K562 (cell line): Measurements from ENCODE around the gene MT4. TPM values are rescaled to one million over a fixed set of nuclear protein-coding genes. Genes with fewer than 3 reads are reported as not detected.

Experiments
- ATAC-seq: fragments of 200-7000 bp; cut with Tn5 transposase; 3 replicates; pipeline ENCODE4 v1.9.1; 2020; ENCODE audit warnings: moderate library complexity
- BruUV-seq: library from RNA; stranded (reverse); fragments of 400-500 nt; replicated peaks from 2 replicates; lab custom pipeline; 2021; lab: Mats Ljungman, UMichigan
- CTCF ChIA-PET: fragments of 300-600 bp; formaldehyde crosslinking; extraction: SDS; loops from one replicate; lab custom pipeline; 2021; ENCODE audit warnings: low intra/inter-chr PET ratio; lab: Yijun Ruan, JAX
- POLR2A ChIA-PET: fragments of 300-600, 350-650 bp; sonication (Branson Sonifier 250); formaldehyde crosslinking; extraction: SDS; loops from one replicate; lab custom pipeline; 2021; ENCODE audit warnings: antibody characterized with exemption, inconsistent platforms; lab: Yijun Ruan, JAX
- DNase-seq, 4 experiments: peaks; one replicate each; pipeline versions ENCODE4 v3.0.0 to v3.0.0-alpha.2; 2011 to 2018; ENCODE audit warnings: low spot score in 3 of 4, mixed read lengths in 3 of 4; ENCODE audit errors: extremely low read depth in 1 of 4
- FAIRE-seq: peaks from 2 replicates; lab custom pipeline; 2011; peaks lifted over from hg19 to GRCh38; lab: Jason Lieb, UNC
- H2AFZ ChIP-seq: 2 replicates; pipeline ENCODE4 v1.6.0; 2011; ENCODE audit warnings: low read depth, low read length, control low read depth, inconsistent platforms
- H3K27ac ChIP-seq: fragments of 200-600 bp; 3 replicates; pipeline ENCODE4 v1.8.0; 2011; ENCODE audit warnings: low read depth, mild to moderate bottlenecking, control low read depth, inconsistent platforms, low read length, moderate library complexity, mixed read lengths; ENCODE audit errors: extremely low read depth
- H3K27me3 ChIP-seq, 2 experiments: fragments of 300-600 bp in 1 of 2; 2 replicates in 1 of 2; 3 replicates in 1 of 2; pipeline versions ENCODE4 v1.6.0 to v1.8.0; 2011; ENCODE audit warnings: inconsistent platforms in 2 of 2, low read length in 2 of 2, mild to moderate bottlenecking in 1 of 2, mixed read lengths in 1 of 2, moderate library complexity in 1 of 2; ENCODE audit not compliant: control insufficient read depth in 2 of 2, insufficient read depth in 2 of 2
- H3K36me3 ChIP-seq: fragments of 300-600 bp; 3 replicates; pipeline ENCODE4 v1.8.0; 2011; ENCODE audit warnings: mild to moderate bottlenecking, low read length, inconsistent platforms; ENCODE audit not compliant: control insufficient read depth, insufficient read depth
- H3K4me1 ChIP-seq, 2 experiments: fragments of 200-600 bp in 1 of 2; replicated peaks in 1 of 2; 2 replicates in 1 of 2; 3 replicates in 1 of 2; pipeline versions ENCODE4 v1.5.1 to v1.8.0; 2011; ENCODE audit warnings: inconsistent platforms in 2 of 2, low read length in 2 of 2, mild to moderate bottlenecking in 1 of 2, mixed read lengths in 1 of 2, moderate library complexity in 1 of 2; ENCODE audit not compliant: control insufficient read depth in 2 of 2, insufficient read depth in 2 of 2
- H3K4me2 ChIP-seq: 2 replicates; pipeline ENCODE4 v1.6.1; 2011; ENCODE audit warnings: low read length, control low read depth, inconsistent platforms, mixed read lengths; ENCODE audit not compliant: insufficient read depth
- H3K4me3 ChIP-seq: fragments of 200-600 bp; sonication (generic), shearing (Covaris generic); 2 replicates; pipeline ENCODE4 v1.5.1; 2016; ENCODE audit warnings: control low read depth, inconsistent platforms
- H3K79me2 ChIP-seq: fragments of 200-600 bp; 3 replicates; pipeline ENCODE4 v1.8.0; 2011; ENCODE audit warnings: low read length, inconsistent platforms; ENCODE audit not compliant: control insufficient read depth, insufficient read depth
- H3K9ac ChIP-seq, 2 experiments: 2 replicates each; pipeline versions ENCODE4 v1.6.0 to v1.6.1; 2011; ENCODE audit warnings: low read depth in 2 of 2, low read length in 2 of 2, control low read depth in 1 of 2, inconsistent platforms in 1 of 2, mild to moderate bottlenecking in 1 of 2, mixed read lengths in 1 of 2; ENCODE audit not compliant: insufficient read depth in 1 of 2
- H3K9me1 ChIP-seq: one replicate; pipeline ENCODE4 v1.6.0; 2011; ENCODE audit warnings: inconsistent platforms, mild to moderate bottlenecking, low read length, moderate library complexity; ENCODE audit not compliant: control insufficient read depth, insufficient read depth
- H3K9me3 ChIP-seq: replicated peaks from 2 replicates; pipeline ENCODE4 v1.5.1; 2011; ENCODE audit warnings: low read depth, low read length, inconsistent platforms; ENCODE audit not compliant: control insufficient read depth, insufficient read depth
- H4K20me1 ChIP-seq: replicated peaks from 2 replicates; pipeline ENCODE4 v1.6.1; 2011; ENCODE audit warnings: low read length, inconsistent platforms, mixed read lengths; ENCODE audit not compliant: control insufficient read depth, insufficient read depth
- KAT7 ChIP-seq: sonication (generic); formaldehyde crosslinking; IDR thresholded peaks from 2 replicates; pipeline ENCODE4 v1.8.0; 2022; ENCODE audit warnings: missing genetic modification reagents, mild to moderate bottlenecking, borderline replicate concordance
- KLF13 ChIP-seq: fragments of 450-650 bp; IDR thresholded peaks from 2 replicates; pipeline ENCODE4 v1.6.1; 2016; ENCODE audit warnings: missing genetic modification characterization, low read depth, mild to moderate bottlenecking, missing compliant biosample characterization, moderate library complexity, borderline replicate concordance
- NR2F6 ChIP-seq: fragments of 450-650 bp; formaldehyde crosslinking; IDR thresholded peaks from 2 replicates; pipeline ENCODE4 v1.4.0; 2020; ENCODE audit warnings: mild to moderate bottlenecking
- SETDB1 ChIP-seq: IDR thresholded peaks from one replicate; pipeline ENCODE4 v1.6.1; 2012; ENCODE audit warnings: low read length, control low read depth, inconsistent platforms
- STAT5A ChIP-seq: IDR thresholded peaks from 2 replicates; pipeline ENCODE4 v1.6.1; 2012; ENCODE audit warnings: low read length, inconsistent platforms, borderline replicate concordance
- TSC22D4 ChIP-seq: fragments of 450-650 bp; IDR thresholded peaks from 2 replicates; pipeline ENCODE4 v1.6.1; 2016; ENCODE audit warnings: missing genetic modification characterization, missing biosample characterization, control low read depth
- ZC3H8 ChIP-seq: fragments of 450-650 bp; IDR thresholded peaks from 2 replicates; pipeline ENCODE4 v1.6.1; 2017
- ZNF121 ChIP-seq: sonication (generic); formaldehyde crosslinking; conservative IDR thresholded peaks from 2 replicates; pipeline ENCODE4 v1.8.0; 2022; ENCODE audit warnings: missing genetic modification reagents
- ZNF124 ChIP-seq: sonication (generic); formaldehyde crosslinking; IDR thresholded peaks from 2 replicates; pipeline ENCODE4 v1.8.1; 2022; ENCODE audit warnings: missing genetic modification reagents
- ZNF696 ChIP-seq: fragments of 250-450 bp; sonication (Bioruptor Pico); conservative IDR thresholded peaks from 2 replicates; pipeline ENCODE4 v1.4.0; 2020; ENCODE audit warnings: mild to moderate bottlenecking, moderate library complexity
- ZSCAN32 ChIP-seq: fragments of 450-650 bp; formaldehyde crosslinking; IDR thresholded peaks from 2 replicates; pipeline ENCODE4 v1.4.0; 2020; ENCODE audit warnings: mild to moderate bottlenecking, moderate library complexity
- WGBS: fragments of 100-300 bp; shearing (Covaris generic); methylation state at CpG from one replicate; pipeline ENCODE4 v1.1.6; 2016; ENCODE audit warnings: low coverage, mixed read lengths; ENCODE audit not compliant: insufficient coverage; ENCODE audit errors: missing lambda C conversion rate; 5-methylcytosine and 5-hydroxymethylcytosine counted together
- in situ Hi-C: fragments of 300-500 bp; cut with MboI; formaldehyde crosslinking; loops from 4 replicates; pipeline ENCODE4 v1.15.0; 2018; ENCODE audit warnings: inconsistent platforms, mixed read lengths
- intact Hi-C: fragments of 100-400 bp; cut with micrococcal nuclease; formaldehyde crosslinking; loops from 2 replicates; pipeline ENCODE4 v1.14.2; 2022
- polyA plus RNA-seq, 8 experiments: library from polyadenylated mRNA; depleted of rRNA in 4 of 8; stranded (reverse) in 5 of 8; unstranded in 3 of 8; fragments of >200 nt; fragmentation: Nextera tagmentation in 2 of 8; fragmentation: Illumina TruSeq in 1 of 8; extraction: Ambion mirVana in 2 of 8; extraction: Trizol in 1 of 8; gene quantifications; 2 replicates each; pipeline versions ENCODE4 v1.2.1 to v1.2.3, GENCODE V29; 2011 to 2014; ENCODE audit warnings: inconsistent platforms in 1 of 8, missing spikeins in 1 of 8
- total RNA-seq, 7 experiments: library from RNA; depleted of rRNA in 6 of 7; stranded (reverse); fragments of >200 nt in 6 of 7; fragmentation: Illumina TruSeq in 2 of 7; extraction: Trizol in 2 of 7; gene quantifications; 2 replicates each; pipeline versions ENCODE4 v1.2.1 to v1.2.3, GENCODE V29; 2011 to 2021; ENCODE audit warnings: low replicate concordance in 1 of 7
- TF ChIP-seq, protein P1 (sequence below): fragments of 250-450 bp; sonication (Bioruptor Pico); IDR thresholded peaks from 2 replicates; pipeline ENCODE4 v1.5.0; 2022; ENCODE audit warnings: mild to moderate bottlenecking
- TF ChIP-seq, protein P2 (sequence below): sonication (generic); formaldehyde crosslinking; IDR thresholded peaks from 2 replicates; pipeline ENCODE4 v1.8.1; 2023; ENCODE audit warnings: mild to moderate bottlenecking, missing genetic modification reagents, moderate library complexity
- TF ChIP-seq, protein P3 (sequence below): sonication (generic); formaldehyde crosslinking; IDR thresholded peaks from 2 replicates; pipeline ENCODE4 v1.8.1; 2023; ENCODE audit warnings: mild to moderate bottlenecking, missing genetic modification reagents
- TF ChIP-seq, protein P4 (sequence below): fragments of 250-450 bp; sonication (Bioruptor Pico); IDR thresholded peaks from 2 replicates; pipeline ENCODE4 v1.4.0; 2020; ENCODE audit warnings: borderline replicate concordance

MT4 gene
- total and polyA plus RNA-seq, 9 of the 15 experiments (the other 6 are each of a cell fraction or from before 2014, with no cell fraction given), result not detected

DNA sequence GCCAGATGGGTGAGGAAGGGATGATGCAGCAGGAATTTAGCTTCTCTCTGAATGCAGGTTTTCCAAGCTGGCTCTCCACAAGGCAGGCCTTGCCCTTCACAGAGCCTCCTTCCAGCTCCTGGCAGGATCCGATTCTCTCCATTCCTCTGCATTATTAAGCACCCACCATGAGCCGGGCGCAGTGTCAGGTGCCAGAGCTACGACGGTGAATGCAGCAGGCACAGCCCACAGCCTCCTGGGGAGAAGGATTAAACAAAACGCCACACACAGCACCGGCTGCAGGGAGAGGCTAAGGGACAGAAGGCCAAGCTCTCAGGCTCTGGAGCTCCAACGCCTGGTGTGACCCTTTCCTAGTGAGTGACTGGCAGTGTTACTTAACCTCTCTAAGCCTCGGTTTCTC is 36.5 kb downstream of the MT4 start:
- Histone ChIP-seq H3K9me1 (no peaks in the 10 kb centered on the region), H3K27me3 (peaks cover 3 to 13% of the 10 kb centered on the region in 2 experiments; a peak in 2 of 5 replicates), H3K9ac (no peak overlapping the region), H3K4me3 (no peak overlapping the region), H3K4me2 (no peak overlapping the region), H4K20me1 (no peaks in the 10 kb centered on the region), H2AFZ (no peak overlapping the region), H3K9me3 (no peaks in the 10 kb centered on the region), H3K27ac (no peak overlapping the region), H3K79me2 (no peaks in the 10 kb centered on the region), H3K36me3 (no peaks in the 10 kb centered on the region), H3K4me1 (peaks cover 0 to 2% of the 10 kb centered on the region in 2 experiments; a peak in 1 of 5 replicates)
- DNase-seq, result no peak
- ATAC-seq, result no peak
- no peak for FAIRE-seq
- CTCF ChIA-PET, result interaction anchor here (0.9 to 1.2 kb wide), 2 partner anchors 23 to 100 kb away, joined by 3 to 4 read pairs; no protein-coding TSS in a partner anchor
- POLR2A ChIA-PET, result interaction anchor here (1.0 kb wide), 1 partner anchor 100 kb away, joined by 4 read pairs; no protein-coding TSS in a partner anchor
- no TSS peak for BruUV-seq
- 1% methylated on average over 9 of the region's 9 CpGs for WGBS
- in situ Hi-C loops (no loop called here), intact Hi-C loops (no loop called here)
- TF ChIP-seq ZNF121 (CRISPR knock-in tag) (no peak), ZNF696 (CRISPR knock-in tag) (no peak), KAT7 (CRISPR knock-in tag) (no peak), STAT5A (no peak), KLF13 (no peak), SETDB1 (no peak), ZNF124 (CRISPR knock-in tag) (no peak), ZSCAN32 (CRISPR knock-in tag) (no peak), TSC22D4 (tag) (no peak), NR2F6 (no peak), ZC3H8 (no peak)
- TF ChIP-seq, protein P1, sequence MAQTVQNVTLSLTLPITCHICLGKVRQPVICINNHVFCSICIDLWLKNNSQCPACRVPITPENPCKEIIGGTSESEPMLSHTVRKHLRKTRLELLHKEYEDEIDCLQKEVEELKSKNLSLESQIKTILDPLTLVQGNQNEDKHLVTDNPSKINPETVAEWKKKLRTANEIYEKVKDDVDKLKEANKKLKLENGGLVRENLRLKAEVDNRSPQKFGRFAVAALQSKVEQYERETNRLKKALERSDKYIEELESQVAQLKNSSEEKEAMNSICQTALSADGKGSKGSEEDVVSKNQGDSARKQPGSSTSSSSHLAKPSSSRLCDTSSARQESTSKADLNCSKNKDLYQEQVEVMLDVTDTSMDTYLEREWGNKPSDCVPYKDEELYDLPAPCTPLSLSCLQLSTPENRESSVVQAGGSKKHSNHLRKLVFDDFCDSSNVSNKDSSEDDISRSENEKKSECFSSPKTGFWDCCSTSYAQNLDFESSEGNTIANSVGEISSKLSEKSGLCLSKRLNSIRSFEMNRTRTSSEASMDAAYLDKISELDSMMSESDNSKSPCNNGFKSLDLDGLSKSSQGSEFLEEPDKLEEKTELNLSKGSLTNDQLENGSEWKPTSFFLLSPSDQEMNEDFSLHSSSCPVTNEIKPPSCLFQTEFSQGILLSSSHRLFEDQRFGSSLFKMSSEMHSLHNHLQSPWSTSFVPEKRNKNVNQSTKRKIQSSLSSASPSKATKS, result no peak
- TF ChIP-seq, protein P2, sequence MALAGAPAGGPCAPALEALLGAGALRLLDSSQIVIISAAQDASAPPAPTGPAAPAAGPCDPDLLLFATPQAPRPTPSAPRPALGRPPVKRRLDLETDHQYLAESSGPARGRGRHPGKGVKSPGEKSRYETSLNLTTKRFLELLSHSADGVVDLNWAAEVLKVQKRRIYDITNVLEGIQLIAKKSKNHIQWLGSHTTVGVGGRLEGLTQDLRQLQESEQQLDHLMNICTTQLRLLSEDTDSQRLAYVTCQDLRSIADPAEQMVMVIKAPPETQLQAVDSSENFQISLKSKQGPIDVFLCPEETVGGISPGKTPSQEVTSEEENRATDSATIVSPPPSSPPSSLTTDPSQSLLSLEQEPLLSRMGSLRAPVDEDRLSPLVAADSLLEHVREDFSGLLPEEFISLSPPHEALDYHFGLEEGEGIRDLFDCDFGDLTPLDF (CRISPR knock-in tag), result no peak
- TF ChIP-seq, protein P3, sequence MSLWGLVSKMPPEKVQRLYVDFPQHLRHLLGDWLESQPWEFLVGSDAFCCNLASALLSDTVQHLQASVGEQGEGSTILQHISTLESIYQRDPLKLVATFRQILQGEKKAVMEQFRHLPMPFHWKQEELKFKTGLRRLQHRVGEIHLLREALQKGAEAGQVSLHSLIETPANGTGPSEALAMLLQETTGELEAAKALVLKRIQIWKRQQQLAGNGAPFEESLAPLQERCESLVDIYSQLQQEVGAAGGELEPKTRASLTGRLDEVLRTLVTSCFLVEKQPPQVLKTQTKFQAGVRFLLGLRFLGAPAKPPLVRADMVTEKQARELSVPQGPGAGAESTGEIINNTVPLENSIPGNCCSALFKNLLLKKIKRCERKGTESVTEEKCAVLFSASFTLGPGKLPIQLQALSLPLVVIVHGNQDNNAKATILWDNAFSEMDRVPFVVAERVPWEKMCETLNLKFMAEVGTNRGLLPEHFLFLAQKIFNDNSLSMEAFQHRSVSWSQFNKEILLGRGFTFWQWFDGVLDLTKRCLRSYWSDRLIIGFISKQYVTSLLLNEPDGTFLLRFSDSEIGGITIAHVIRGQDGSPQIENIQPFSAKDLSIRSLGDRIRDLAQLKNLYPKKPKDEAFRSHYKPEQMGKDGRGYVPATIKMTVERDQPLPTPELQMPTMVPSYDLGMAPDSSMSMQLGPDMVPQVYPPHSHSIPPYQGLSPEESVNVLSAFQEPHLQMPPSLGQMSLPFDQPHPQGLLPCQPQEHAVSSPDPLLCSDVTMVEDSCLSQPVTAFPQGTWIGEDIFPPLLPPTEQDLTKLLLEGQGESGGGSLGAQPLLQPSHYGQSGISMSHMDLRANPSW, result no peak
- TF ChIP-seq, protein P4, sequence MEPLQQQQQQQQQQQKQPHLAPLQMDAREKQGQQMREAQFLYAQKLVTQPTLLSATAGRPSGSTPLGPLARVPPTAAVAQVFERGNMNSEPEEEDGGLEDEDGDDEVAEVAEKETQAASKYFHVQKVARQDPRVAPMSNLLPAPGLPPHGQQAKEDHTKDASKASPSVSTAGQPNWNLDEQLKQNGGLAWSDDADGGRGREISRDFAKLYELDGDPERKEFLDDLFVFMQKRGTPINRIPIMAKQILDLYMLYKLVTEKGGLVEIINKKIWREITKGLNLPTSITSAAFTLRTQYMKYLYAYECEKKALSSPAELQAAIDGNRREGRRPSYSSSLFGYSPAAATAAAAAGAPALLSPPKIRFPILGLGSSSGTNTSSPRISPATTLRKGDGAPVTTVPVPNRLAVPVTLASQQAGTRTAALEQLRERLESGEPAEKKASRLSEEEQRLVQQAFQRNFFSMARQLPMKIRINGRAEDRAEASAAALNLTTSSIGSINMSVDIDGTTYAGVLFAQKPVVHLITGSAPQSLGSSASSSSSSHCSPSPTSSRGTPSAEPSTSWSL (CRISPR knock-in tag), result no peak
